ENCODE data around the gene CIT.

CIT gene

DNA sequence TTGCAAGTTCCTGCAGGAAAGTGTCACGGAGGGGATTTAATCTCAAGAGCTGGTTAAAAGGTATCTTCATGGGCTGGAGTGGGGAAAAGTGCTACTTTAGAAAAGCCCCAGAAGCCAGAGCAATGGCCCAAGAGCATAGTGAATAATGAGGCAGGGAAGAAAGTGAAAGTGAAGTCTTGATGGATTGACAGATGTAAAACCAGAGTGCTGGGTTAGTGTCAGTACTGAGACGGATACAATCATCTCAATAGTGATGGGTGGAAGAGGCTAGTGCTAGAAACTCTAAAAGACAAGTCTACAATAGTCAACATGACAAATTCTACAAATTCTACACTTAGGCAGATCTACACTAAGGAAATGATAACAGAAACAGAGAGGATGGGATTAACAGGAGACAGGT is 68.1 kb downstream of the CIT start:
- FAIRE-seq (no peak), DNase-seq (ENCODE audit: low spot score) (no peak)

DNA sequence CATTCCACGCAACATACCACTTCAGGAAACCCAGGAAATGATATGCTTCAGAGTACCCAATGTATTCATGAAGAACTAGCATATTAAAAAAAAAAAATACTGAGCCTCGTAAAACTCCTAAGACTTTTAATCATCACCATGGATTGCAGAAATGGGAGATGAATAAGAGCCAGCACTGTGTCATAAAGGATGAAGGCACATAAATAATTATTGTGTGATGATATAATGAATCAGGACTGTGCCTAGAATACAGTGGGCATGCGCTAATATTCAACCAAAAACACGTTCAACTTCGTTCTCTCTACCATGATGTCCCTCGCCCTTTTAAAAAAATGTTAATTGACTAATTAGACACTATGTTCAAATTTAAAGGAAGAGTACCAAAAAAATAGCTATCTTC is 68.7 kb downstream of the CIT start:
- FAIRE-seq (no peak), DNase-seq (ENCODE audit: low spot score) (no peak)

DNA sequence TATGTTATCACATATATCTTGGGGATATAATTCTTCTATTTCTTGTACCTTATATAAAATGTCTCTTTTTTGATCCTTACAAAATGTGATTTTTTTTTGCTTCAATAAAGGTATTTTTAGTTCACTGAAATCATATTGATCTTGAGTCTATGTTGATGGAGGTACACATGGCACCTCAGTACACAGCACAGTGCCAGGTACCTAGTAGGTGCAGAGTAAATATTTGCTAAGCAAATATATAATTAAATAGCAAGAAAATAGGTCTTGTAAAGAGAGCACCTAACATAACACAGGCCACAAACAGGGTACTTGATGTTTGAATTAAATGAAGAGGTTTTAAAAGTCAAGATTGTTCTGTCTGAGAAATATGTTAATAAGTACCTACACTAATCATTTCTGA is 69.7 kb downstream of the CIT start:
- DNase-seq (ENCODE audit: low spot score), result no peak
- FAIRE-seq, result no peak

DNA sequence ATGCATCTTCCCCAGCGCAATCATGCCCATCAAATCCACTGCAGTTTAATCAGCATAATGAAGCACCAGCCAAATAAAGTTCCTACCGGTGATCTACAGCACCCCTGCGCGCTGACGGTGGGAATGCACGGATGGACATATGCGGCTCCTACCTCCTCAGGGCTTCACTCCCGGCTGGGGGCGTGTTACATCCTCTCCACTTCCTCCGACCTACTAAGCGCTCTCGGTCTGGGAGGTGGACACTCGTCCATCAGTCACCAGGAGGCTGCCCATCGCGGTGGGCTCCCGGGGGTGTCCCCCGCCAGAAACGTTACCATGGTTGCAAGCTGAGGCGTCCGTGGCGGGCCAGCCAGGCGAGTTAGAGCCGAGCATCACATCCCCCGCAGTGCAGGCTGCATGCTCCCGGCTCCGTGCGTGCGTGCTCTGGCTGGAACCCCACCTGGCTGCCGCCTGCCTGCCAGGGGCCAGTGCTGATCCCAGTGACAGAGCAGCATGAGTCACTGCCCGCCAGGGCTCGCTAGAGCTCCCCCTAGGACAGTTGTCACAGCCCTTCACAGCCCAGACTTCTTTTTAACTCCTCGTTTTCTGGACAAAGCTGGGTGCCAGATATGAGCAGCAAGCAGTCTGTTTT is 73.0 kb downstream of the CIT start:
- FAIRE-seq, result no peak

DNA sequence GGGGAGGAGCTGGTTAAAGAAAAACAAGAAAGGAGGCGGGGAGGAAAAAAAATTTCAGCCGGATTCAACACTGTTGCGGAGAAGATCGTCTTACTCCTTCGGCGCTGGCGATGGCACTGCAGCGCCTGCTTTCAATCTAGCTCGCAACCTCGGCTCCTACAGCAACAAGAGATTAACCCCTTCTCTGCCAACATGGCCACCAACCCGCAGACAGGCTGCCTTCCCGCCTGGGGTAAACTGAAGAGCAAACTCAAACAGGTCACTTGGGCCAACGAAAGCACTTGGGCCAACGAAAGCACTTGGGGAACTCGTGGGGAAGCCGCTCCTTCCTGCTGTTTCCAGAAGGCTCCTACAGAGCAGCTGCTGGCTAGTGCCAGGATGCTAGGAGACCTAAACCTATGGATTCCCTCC is 73.7 kb downstream of the CIT start:
- no peak for DNase-seq (ENCODE audit: low spot score)
- FAIRE-seq, result no peak

More for the DNA sequence above, 73.0 kb downstream of the CIT start:
- peak; percentile 70 for DNase-seq (ENCODE audit: low spot score)

DNA sequence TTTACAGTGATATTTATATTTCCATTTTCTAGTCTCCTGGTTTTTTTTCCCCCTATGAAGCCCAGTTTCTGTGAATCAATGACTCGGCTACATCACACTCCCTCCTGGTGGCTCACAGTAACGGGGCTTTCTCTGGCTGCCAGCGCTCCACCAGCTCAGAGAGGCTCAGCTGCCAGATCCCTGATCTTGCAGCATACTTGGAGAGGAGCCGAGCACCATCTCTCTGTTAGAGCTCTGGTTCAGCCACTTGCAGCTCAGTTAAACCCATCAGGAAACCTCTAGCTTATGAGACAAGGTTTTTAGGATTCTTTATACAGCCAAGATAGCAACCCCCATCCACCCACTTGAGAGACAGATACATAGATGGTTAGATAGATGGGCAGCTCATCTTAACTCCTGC is 74.6 kb downstream of the CIT start:
- FAIRE-seq, result no peak
- no peak for DNase-seq (ENCODE audit: low spot score)

DNA sequence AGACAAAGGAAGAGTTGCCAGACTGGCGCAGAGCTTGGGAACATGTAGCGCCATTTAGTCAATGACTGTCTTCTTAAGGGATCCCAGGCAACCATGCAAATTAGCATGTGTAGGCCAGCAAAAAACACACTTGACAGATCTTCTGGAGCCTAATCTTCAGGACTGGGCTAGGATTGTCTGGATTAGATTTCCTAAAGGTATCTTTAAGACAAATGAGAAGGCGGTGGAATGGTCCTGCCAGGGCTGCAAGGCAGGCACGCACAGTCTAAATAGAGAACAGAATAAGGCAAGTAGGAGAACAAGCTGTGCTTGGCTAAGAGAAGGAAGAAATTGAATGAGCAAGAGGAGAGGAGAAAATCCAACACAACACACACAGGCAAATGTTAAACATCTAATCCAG is 80.0 kb downstream of the CIT start:
- FAIRE-seq (no peak), DNase-seq (ENCODE audit: low spot score) (no peak)

DNA sequence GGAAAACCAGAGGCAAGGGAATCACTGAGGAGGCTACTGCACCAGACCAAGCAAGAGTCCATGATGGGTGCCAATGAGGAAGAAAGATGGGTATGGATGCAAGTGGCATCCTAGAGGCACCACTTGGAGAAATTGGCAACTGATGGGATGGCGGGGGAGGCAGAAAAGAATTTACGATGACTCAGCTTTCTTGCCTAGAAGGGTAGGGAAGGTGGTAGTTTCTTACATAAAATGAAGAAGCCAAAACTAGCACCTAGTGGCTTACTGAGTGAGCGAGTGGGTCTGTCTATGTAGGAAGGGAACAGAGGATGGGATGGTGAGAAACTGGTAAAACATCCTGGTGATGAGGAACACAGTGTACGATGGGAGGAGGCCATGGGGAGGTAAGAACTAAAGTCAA is 80.8 kb downstream of the CIT start:
- no peak for DNase-seq (ENCODE audit: low spot score)
- FAIRE-seq, result no peak

DNA sequence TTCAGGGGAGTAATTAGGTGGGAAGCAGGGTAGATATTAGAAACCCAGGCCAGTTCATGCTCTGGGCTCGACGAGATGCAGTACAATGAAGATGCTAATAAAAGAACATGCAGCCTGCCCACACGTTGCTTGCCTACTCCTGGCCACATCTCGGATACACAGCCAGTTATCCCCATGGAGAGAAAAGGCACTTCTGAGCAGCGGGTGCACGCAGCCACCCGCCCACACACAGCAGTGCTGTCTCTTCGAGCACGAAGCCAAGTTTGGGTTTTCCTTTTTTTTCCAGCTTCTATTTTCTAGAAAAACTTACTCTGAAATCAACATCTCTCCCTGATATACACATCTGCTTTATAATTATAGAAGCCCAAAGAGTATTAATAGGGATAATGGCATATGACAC is 85.7 kb downstream of the CIT start:
- DNase-seq (ENCODE audit: low spot score), result no peak
- FAIRE-seq, result no peak

DNA sequence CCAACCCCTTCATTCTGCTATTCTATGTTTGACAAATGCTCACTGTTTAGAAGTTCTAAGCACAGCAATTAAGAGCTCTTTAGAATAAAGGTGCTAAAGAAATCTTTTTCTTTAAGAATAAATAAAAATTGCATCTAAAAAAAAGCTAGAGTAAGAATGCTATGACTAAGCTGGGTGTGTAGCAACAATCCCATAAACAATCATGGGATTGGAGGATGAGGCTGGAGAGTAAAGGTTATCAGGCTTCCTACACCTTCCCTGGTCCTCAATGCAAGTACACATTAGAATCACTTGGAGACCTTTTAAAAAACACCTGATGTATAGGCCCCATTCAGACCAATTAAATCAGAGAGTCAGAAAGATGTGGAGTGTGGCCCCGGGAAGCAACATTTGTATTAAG is 88.3 kb downstream of the CIT start:
- DNase-seq (ENCODE audit: low spot score) (no peak), FAIRE-seq (no peak)

DNA sequence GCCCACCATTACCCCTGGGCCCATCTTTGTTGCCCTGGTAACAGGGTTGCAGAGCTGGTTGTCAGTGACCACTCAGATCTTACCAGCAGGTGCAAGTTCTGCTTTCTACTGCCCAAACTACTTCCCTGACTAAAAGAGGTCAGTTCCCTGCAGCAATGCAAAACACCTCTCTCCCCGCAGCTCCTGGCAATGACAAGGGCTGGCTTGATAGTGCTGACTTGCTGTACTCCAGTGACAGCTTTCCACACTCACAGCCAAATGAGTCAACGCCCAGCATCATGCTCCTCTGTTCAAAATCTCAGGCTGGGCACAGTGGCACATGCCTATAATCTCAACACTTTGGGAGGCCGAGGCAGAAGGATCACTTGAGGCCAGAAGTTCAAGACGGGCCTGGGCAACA is 90.6 kb downstream of the CIT start:
- FAIRE-seq (no peak), DNase-seq (ENCODE audit: low spot score) (no peak)

DNA sequence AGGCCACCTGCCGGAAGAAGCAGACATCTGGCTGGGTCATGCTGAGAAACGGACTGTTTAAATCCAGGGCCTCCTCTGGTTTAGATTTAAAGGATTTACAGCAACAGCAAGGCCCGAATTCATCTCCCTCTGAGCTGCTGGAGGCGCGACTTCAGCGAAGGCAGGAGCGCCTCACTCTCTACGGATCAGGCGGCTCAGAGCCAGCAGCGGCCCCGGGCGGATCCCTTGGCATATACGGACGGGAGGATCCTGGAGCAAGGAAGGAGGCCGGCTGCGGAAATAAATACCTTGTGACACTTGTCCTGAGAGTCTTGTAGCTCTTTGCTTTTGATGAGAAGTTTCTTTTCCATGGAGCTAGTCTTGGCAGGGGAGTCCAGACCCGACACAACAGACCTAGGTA is 92.4 kb downstream of the CIT start:
- DNase-seq (ENCODE audit: low spot score) (no peak), FAIRE-seq (no peak)

DNA sequence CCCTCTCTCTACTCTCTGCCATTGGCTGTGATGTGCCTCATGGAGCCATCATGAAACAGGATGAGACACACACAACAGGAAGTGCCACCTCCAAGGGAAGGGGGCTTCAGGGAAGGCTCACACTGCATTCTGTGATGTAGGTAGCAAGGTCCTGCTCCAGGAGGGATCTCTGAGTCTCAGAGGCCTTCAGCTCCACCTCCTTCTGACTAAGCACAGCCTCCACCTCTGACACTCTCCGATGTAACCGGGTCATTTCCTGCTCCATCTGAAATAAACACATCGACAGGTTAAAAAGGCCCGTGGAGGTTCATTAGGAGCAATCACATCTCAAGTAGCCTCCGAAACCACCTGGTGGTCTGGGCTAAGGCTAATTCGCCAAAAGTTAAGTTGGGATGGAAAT is 93.3 kb downstream of the CIT start:
- FAIRE-seq, result no peak

DNA sequence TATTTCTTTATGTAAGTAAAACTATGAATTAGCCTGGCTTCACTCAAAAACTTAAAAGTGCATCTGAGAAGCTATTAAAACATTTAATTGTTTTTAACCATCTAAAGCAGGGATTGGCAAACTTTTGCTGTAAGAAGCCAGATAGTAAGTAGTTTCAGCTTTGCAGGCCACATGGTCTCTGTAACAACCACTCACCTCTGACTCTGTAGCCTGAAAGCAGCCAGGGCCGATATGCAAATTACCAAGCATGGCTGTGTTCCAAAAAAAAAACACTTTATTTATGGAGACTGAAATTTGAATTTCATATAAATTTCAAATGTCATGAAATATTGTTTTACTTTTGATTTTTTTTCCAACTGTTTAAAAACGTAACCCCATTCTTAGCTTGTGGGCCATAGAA is 95.3 kb downstream of the CIT start:
- no peak for FAIRE-seq

More for the DNA sequence above, 93.3 kb downstream of the CIT start:
- no peak for DNase-seq (ENCODE audit: low spot score)

DNA sequence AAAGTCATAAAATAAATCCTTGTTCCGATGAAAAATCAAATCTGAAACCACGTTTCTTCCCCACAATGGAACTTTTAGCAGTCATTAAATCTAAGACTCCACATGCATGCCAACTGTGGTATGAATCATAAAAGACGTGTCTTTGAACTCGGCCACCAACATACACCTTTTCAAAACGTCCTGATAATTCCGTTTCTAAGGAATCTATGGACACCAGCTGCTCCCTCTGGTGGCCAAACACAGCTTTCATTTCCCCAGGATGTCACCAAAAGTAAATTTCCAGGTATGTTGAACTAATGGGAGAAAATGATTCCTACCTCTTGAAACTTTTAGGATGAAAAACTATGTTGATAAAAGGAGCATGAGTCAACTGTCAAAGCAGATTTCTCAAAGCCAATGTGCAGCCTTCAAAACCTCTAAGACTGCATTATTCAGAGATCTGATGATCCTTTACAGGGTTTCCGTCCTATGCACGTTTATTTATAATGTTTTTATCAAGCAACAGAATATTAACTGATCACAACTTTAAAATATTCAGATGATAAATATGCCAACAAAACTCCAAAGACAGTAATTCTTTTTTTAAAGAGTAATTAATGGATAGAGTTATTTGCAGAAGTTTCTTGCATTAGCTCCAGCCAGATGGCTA is 96.2 kb downstream of the CIT start:
- FAIRE-seq, result no peak
- DNase-seq (ENCODE audit: low spot score), result peak; percentile 56

More for the DNA sequence above, 95.3 kb downstream of the CIT start:
- DNase-seq (ENCODE audit: low spot score), result no peak

DNA sequence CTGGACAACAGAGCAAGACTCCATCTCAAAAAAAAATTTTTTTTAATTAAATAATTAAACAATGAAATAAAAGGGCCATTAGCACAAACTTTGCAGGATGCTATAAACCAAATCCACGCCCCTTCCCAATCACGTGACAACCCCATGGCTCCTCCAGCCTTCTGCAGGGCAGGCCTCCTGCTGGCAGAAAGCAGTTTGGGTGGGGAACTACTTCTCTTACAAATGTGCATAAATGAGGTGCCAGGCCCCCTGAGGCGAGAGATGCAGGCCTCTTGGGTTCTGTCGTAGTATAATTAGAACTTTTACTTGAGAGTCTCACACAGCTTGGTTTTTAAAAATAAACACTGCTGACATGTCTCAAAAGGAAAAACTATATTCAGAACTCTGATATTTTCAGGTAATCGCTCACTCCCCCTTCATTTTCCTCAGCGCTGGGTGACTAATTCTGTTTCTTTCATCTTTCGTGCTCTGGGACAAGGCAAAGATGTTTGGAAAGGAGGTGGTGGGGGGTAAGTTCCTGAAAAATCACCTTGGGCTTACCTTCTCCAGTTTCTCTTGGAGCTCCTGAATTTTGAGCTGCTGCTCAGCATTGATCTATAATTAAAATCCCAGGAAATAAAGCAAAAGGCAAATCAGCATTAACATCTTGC is 101.7 kb downstream of the CIT start:
- DNase-seq (ENCODE audit: low spot score), result no peak

DNA sequence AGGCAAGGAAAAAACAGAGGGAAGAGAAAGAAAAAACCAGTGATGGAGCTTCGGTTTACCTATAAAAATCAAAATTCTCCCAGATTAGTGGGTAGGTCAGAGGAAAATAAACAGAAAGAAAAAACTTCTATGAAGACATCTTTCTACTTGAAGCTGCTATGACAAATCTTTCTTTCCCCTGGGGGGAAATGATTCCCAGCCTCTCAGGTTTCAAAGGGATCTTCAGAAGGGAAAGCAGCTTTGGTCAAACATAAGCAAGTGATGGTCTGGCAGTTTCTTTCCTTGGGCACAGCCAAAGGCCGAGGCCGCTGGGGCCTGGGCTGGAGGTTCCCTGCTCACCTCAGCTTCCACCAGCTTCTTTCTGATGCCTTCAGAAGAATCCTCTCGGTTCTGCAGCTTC is 104.7 kb downstream of the CIT start:
- DNase-seq (ENCODE audit: low spot score) (no peak), FAIRE-seq (no peak)

More for the DNA sequence above, 101.7 kb downstream of the CIT start:
- FAIRE-seq, result no peak

DNA sequence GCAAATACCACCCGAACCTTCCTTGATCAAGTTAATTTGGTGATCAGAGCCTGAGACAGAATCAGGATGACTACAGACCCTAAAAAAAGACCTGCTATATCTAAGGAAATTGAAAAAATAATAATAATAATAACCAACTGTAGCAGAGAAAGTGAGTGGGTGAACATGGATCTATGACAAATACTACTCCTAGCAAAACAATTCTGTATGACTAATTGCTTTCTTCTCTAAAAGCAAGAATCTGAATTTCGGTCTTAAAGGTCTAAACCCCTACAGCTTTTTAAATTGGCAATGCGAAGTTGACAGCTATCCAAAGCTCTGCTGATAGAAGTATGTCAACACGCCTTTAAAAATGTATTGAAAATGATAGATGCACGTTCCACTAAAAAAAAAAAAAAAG is 107.0 kb downstream of the CIT start:
- DNase-seq (ENCODE audit: low spot score) (no peak), FAIRE-seq (no peak)

DNA sequence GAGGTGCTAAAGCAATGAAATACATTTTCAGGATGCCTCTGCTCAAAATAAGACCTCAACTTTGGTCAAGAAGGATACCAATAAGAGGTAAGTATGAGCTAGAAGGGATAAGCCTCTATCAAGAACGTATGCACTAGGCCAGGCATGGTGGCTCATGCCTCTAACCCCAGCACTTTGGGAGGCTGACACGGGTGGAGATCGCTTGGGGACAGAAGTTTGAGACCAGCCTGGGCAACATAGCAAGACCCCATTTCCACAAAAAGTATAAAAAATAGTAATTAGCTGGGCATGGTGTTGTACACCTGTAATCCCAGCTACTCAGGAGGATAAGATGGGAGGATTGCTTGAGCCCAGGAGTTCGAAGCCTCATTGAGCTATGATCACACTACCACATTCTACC is 114.5 kb downstream of the CIT start:
- FAIRE-seq (no peak), DNase-seq (ENCODE audit: low spot score) (no peak)

DNA sequence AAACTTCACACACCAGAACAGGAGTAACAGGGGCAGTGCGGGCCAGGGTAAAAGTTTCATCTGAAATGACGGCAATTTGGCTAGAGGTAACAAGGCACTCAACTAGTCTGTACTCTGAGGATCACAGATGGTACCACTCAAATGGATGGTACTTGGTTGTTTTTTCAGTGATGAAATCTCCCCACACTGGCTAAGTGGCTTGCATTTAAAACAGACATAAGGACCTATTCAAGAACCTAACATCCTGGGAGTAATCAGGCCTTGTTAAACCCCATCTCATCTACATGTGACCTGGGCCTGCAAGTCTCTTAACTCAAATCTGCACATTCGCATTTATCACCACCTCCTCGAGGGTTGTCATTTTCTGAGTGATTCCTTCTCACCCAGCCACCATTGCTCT is 118.4 kb downstream of the CIT start:
- no peak for FAIRE-seq
- no peak for DNase-seq (ENCODE audit: low spot score)

DNA sequence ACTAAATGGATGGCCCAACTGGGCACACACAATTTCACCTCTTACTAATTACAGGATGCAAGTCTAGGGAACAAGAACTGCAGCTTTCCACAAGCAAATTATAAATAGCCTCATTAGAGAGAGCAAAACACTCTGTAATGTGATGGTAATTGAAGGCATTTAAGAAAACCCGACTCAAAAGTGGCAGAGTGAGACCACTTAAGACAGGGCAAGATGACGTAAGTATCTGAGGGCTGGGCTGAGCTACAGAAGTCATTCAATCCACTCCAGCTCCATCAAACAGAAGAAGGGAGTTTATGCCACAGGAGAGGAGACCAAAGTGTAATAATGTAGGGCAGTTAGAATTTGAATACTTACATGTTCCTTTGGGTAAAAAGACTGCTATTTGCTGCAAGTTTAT is 118.9 kb downstream of the CIT start:
- FAIRE-seq (no peak), DNase-seq (ENCODE audit: low spot score) (no peak)

DNA sequence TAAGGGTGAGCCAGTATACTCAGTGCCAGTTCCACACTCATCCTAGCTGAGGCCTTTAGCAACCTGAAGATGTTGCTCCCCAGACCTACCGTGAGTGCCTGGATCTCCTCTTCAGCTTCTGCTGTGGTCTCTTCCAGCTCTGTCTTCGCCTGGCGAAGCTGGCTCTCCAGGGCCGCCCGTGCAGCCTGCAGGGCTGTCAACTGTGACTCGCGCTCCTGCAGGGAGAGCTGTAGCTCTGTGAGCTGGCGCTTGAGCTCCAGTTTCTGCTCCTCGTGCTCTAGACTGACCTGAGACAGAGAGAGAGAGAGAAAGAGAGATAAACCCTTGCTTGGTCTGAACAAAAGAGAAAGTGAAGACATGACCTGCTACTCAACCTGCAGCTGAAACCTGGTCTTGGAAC is 125.2 kb downstream of the CIT start:
- FAIRE-seq, result no peak
- no peak for DNase-seq (ENCODE audit: low spot score)

DNA sequence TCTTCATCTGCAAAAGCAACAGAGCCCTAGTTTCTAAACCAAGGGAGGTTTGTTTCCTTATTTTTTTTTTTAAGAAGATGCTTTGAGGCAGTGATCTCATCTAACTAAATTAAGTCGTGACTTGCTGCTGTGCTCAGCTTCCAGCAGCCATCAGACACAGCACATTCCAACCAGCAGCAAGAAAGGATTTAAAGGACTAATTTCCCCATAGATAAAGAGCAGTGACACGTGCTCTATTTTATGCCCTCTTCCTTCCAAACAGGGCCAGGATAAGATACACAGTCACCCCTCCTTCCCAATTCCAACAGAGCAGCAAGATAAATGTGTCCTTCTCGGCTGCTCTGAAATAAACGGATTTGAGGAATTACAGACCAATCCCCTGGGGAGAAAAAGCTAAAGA is 127.5 kb downstream of the CIT start:
- DNase-seq (ENCODE audit: low spot score) (no peak), FAIRE-seq (no peak)
